ENCODE measurements around the gene IFT80. TPM values are rescaled to one million over a fixed set of nuclear protein-coding genes. Genes with fewer than 3 reads are reported as not detected.

The IFT80 gene
- total and polyA plus RNA-seq, 2 donors from 2014 or later: 17.5 to 36.6 TPM

DNA sequence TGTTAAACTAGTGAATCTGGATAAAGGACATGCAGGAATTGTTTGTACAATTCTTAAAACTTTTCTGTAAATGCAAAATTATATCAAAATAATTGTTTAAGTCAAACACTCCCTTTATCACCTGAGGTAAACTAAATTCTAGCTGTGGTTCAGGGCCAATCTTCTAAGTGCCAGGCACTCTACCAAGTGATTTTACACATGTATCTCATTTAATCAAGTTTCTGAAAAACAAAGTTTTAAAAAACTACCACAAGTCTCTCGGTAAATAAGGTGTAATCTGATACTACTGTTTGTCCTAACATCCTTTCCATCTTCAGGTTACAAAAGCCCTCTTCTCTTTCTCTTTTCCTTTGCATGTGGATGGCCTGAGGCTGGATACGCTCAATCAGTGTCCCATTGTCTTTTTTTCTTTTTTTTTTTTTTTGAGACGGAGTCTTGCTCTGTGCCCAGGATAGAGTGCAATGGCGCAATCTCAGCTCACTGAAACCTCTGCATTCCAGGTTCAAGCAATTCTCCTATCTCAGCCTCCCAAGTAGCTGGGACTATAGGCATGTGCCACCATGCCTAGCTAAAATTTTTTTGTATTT, 19.3 kb downstream of the IFT80 start:
- TF ChIP-seq, protein P1, sequence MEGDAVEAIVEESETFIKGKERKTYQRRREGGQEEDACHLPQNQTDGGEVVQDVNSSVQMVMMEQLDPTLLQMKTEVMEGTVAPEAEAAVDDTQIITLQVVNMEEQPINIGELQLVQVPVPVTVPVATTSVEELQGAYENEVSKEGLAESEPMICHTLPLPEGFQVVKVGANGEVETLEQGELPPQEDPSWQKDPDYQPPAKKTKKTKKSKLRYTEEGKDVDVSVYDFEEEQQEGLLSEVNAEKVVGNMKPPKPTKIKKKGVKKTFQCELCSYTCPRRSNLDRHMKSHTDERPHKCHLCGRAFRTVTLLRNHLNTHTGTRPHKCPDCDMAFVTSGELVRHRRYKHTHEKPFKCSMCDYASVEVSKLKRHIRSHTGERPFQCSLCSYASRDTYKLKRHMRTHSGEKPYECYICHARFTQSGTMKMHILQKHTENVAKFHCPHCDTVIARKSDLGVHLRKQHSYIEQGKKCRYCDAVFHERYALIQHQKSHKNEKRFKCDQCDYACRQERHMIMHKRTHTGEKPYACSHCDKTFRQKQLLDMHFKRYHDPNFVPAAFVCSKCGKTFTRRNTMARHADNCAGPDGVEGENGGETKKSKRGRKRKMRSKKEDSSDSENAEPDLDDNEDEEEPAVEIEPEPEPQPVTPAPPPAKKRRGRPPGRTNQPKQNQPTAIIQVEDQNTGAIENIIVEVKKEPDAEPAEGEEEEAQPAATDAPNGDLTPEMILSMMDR (IDR thresholded peaks at IDR 0.05; ENCODE audit: borderline replicate concordance, extremely low read depth, insufficient read depth): no peak

DNA sequence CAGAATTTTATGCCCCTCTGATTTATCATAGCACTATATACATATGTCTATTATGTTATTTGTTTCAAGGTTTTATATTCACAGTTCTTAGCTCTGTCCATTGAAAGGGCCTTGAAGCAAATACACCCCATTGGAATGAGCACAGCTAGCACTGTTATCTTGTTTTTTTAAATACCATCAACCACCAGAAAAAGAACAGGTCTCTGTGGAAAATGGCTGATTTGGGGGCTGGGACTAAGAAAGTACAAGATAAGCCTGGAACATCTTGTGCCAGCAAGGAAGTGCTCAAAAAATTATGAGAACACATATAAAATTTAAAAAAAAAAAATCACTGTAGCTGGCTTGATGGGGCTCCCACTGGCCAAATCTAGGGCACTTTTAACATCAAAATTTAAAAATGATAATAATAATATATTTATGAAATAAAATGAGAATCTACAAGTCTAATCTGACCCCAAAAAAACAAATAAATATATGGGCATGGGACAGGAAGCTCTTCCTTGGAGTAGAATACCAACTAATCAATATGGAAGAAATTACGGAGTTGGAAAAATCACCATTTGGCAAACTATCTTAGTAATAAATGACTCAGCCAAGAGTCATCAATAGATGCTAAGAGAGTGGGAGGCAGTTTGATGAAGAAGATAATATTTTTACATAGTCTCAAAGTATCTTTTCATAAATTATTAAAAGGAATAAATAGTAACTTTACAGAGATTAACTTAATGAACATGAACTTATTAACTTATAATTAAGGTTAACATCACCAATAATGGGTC, 20.5 kb downstream of the IFT80 start:
- no peak for FAIRE-seq
- Histone ChIP-seq H3K4me3 (ENCODE audit: low read length in 3 of 3) (no peak overlapping the region), H3K9me3 (ENCODE audit: control insufficient read depth in 2 of 3, insufficient read depth in 1 of 3, low read length in 3 of 3) (no peaks in the 10 kb centered on the region), H3K27ac (ENCODE audit: low read depth in 2 of 2, low read length in 2 of 2) (no peak overlapping the region), H3K9ac (ENCODE audit: low read length in 3 of 3) (no peak overlapping the region), H3K4me1 (ENCODE audit: control insufficient read depth in 2 of 3, insufficient read depth in 2 of 3, low read depth in 1 of 3, low read length in 3 of 3) (no peaks in the 10 kb centered on the region), H3K36me3 (ENCODE audit: control insufficient read depth in 2 of 3, insufficient read depth in 3 of 3, low read length in 3 of 3) (peaks cover 0 to 24% (median 0%) of the 10 kb centered on the region in 3 donors), H3K27me3 (ENCODE audit: control insufficient read depth, insufficient read depth, low read length) (no peaks in the 10 kb centered on the region)
- DNase-seq: no peak
- TF ChIP-seq, protein P1 (IDR thresholded peaks at IDR 0.05; ENCODE audit: borderline replicate concordance, extremely low read depth, insufficient read depth): no peak
- intact Hi-C loops (cut with DNase I): no loop called here

More for the DNA sequence above, 19.3 kb downstream of the IFT80 start:
- intact Hi-C loops (cut with DNase I): no loop called here
- FAIRE-seq (no peak), DNase-seq (no peak)
- Histone ChIP-seq H3K9ac (ENCODE audit: low read length in 3 of 3) (no peak overlapping the region), H3K9me3 (ENCODE audit: control insufficient read depth in 2 of 3, insufficient read depth in 1 of 3, low read length in 3 of 3) (no peaks in the 10 kb centered on the region), H3K4me1 (ENCODE audit: control insufficient read depth in 2 of 3, insufficient read depth in 2 of 3, low read depth in 1 of 3, low read length in 3 of 3) (no peaks in the 10 kb centered on the region), H3K36me3 (ENCODE audit: control insufficient read depth in 2 of 3, insufficient read depth in 3 of 3, low read length in 3 of 3) (peaks cover 0 to 17% (median 0%) of the 10 kb centered on the region in 3 donors), H3K27me3 (ENCODE audit: control insufficient read depth, insufficient read depth, low read length) (no peaks in the 10 kb centered on the region), H3K27ac (ENCODE audit: low read depth in 2 of 2, low read length in 2 of 2) (no peak overlapping the region), H3K4me3 (ENCODE audit: low read length in 3 of 3) (no peak overlapping the region)

DNA sequence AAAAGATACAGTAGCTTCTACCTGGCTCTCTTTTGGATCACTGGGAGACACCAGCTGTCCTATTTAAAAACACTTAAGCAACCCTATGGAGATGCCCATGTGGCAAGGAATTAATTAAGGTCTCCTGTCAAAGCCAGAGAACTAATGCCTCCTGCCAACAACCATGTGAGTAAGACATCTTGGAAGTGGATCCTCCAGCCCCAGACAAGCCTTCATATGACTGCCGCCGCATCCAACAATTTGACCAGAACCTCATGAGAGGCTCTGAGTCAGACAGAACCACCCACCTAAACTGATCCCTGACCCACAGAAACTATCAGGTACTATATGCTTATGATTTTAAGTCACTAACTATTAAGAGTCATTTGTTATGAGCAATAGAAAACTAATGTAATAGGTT, 22.3 kb downstream of the IFT80 start:
- Histone ChIP-seq H3K27me3 (ENCODE audit: control insufficient read depth, insufficient read depth, low read length) (no peaks in the 10 kb centered on the region), H3K4me1 (ENCODE audit: control insufficient read depth in 2 of 3, insufficient read depth in 2 of 3, low read depth in 1 of 3, low read length in 3 of 3) (no peaks in the 10 kb centered on the region), H3K4me3 (ENCODE audit: low read length in 3 of 3) (no peak overlapping the region), H3K36me3 (ENCODE audit: control insufficient read depth in 2 of 3, insufficient read depth in 3 of 3, low read length in 3 of 3) (peaks cover 0 to 25% (median 0%) of the 10 kb centered on the region in 3 donors), H3K27ac (ENCODE audit: low read depth in 2 of 2, low read length in 2 of 2) (no peak overlapping the region), H3K9me3 (ENCODE audit: control insufficient read depth in 2 of 3, insufficient read depth in 1 of 3, low read length in 3 of 3) (no peaks in the 10 kb centered on the region), H3K9ac (ENCODE audit: low read length in 3 of 3) (no peak overlapping the region)
- FAIRE-seq (no peak), DNase-seq (no peak)
- TF ChIP-seq, protein P1 (IDR thresholded peaks at IDR 0.05; ENCODE audit: borderline replicate concordance, extremely low read depth, insufficient read depth): no peak
- intact Hi-C loops (cut with DNase I): no loop called here

Data from kidney (tissue), 14 donors.